ENCODE results near the gene ADGRV1.
"Not testable (repeated sequence)": the region's sequence is repeated elsewhere in the genome, so short reads cannot be mapped to it uniquely, and the experiment has no call there.

The ADGRV1 gene

GRCh38 chr5:90549729-90550275 lies 8.8 kb upstream of the ADGRV1 start:
- no peak for DNase-seq

DNA sequence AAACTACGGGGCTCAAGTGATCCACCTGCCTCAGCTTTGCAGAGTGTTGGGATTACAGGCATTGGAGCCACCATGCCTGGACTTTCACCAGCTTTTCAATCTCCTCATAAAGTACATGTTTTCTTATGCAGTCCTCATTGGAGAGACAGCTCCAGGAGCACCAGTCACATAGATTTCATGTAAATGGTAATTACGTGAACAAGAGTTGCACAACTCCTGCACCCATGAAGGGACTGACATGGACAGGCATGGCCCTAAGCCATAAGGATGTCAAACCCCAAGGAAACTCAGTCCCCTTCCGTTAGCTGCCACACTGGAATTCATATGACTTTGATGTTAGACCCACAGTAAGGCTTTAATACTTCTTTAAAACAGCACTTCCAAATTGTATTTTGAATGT lies 7.6 kb upstream of the ADGRV1 start:
- DNase-seq: no peak

DNA sequence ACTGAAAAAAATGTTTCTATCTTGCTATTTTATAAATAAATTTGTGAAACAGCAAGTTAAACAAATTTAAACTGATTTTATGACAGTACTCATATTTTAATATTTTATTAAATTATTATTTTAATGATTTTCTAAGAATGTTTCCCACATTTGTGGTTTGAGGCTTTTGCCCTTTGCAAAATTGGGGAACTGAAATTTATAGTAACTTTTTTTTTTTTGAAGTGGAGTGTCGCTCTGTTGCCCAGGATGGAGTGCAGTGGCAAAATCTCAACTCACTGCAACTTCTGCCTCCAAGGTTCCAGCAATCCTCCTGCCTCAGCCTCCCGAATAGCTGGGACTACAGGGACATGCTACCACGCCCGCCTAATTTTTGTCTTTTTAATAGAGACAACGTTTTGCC lies 7.2 kb upstream of the ADGRV1 start:
- DNase-seq: no peak

DNA sequence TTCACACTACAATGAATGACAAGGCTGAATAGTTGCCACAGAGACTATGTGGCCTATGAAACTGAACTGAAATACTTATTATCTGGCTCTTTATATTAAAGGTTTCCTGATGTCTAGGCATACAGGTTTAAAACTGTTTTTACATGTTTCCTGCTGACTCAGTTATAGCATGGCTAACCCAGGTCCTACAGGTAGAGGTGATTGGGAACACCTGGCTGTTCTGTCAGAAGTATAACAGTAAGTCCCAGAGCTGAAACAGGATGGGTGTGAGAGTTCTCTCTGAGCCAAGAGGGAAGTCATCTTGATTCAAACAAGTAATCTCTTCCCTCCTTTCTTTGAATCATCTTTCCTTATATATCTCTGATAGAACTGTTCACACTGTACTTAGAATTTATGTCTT lies 4.9 kb upstream of the ADGRV1 start:
- DNase-seq: no peak

GRCh38 chr5:90554358-90555006 lies 4.1 kb upstream of the ADGRV1 start:
- DNase-seq: no peak

- no peak for DNase-seq
Observed at GRCh38 chr5:90555666-90556065, 2.9 kb upstream of the ADGRV1 start.

DNA sequence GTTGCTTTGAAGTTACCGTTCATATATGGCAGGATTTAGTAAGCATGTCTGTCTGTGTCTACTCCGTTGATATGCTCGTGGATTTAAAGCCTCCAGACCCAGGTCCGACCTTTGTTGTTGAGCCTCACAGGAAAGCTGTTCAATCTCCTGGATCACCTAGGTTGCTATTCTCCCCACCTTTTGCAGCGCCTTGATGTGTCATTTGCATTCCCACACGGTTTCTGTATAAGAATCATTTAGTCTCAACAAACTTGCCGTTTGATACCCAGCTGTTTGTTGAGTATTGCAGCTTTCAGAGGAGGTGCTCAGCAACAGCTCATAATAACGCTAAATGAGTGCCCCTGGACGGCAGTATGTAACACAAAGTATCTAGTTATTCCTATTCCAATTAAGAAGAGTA lies 1.2 kb upstream of the ADGRV1 start:
- no peak for DNase-seq

DNA sequence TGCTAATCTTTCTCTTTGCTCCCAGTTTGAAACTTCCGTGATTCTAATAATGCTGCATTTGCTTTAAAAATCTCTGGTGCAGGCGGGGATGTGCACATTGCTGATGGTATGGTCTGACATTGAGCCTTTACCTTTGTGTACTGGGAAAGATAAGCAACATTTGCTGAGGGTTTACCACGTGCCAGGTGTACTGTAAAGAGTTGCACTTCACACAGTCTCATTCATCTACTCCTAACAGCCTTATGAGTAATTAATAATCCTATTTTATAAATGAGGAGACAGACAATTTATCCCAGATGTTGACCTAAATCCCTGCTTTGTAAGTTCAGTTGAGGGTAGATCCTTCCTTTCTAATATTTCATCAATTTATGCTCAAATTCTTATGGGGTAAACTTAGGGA lies 726 bp upstream of the ADGRV1 start:
- peak; percentile 18 for DNase-seq

GRCh38 chr5:90560771-90561170 lies 2.2 kb downstream of the ADGRV1 start:
- no peak for DNase-seq

DNA sequence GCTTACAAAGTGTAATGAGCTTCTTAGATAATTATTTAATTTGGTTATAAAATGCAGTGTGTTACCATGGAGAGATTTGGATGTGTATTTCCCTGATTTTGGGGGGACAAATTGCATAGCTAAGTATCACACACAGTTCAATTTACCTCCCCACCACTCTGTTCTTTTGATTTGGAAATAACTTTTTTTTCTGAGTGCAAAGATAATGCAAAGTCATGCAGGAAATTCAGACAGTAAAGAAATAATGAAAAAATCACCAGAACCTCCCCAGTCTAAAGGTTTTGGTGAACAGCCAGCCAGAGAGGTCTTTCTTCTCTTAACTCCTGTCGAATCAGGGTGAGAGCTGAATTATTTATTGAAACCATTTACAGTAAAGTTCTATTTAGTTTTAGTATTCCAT lies 3.2 kb downstream of the ADGRV1 start:
- no peak for DNase-seq

DNA sequence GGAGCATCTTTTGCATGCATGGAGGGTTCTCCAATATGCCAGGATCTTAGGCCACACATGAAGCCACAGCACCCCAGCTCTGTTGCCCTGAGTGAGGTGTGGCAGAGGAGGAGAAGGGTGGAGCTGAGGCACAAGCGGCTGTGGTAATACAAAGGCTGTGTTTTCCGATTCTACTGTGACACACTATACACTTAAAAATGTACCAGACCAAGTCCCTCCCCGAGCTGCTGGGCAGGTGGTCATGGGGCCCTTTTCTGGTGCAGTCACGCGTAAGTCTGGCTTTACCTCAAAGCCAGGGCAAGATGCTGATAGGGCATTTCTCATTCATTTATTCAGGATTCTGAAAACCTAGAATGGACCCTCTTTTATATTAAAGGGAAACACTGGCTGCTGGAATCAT lies 3.7 kb downstream of the ADGRV1 start:
- no peak for DNase-seq

DNA sequence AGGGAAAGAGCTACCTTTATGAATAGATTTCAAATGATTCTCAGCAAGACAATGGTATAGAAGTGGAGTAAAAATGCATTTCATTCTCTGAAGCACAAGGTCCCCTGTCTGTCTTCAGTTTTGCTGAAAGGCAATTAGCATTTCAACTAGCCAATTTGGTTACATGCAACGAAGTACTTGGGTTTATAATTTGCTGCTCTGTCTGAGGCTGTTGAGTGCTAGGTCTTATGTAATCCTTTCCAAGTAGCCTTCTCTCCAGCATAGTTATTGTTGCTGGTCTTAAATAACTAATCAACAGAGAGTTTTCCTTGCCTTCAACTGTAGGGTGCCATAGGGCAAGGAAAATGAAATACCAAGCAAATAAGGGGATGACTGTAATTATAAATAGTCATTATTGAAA lies 4.5 kb downstream of the ADGRV1 start:
- DNase-seq: peak; percentile 46

- DNase-seq: no peak
Observed at GRCh38 chr5:90565491-90565890, 6.9 kb downstream of the ADGRV1 start.

DNA sequence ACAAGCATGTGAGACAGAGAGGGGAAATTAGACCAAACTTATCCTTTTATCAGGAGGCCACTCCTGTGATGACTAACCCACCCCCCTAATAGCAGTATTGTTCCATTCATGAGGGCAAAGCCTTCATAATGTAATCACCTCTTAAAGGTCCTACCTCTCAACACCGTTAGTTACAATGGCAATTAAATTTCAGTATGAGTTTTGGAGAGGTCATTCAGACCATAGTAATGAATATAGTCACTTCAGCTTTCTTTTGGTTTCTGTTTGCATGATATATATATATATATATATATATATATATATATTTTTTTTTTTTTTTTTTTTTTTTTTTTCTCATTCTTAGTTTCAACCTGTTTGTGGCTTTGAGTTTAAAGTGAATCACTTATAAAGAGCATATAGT lies 10.5 kb downstream of the ADGRV1 start:
- DNase-seq: no peak

DNA sequence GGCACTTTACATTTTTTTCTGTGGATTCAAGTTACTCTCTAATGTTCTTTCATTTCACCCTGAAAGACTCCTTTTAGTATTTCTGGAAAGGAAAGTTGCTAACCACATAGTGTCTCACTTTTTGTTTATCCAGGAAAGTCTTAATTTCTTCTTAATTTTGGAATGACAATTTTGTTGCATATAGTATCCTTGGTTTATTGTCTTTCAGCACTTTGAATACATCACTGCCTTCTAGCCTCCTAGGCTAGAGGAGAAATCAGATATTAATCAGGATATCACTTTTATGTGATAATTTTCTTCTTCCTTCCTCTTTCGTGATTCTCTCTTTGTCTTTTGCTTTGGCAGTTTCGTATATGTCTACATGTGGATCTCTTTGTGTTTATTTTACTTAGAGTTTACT lies 11.4 kb downstream of the ADGRV1 start:
- no peak for DNase-seq

GRCh38 chr5:90571147-90571773 lies 12.7 kb downstream of the ADGRV1 start:
- DNase-seq: no peak

- DNase-seq: no peak
Observed at GRCh38 chr5:90575712-90576111, 17.1 kb downstream of the ADGRV1 start.

DNA sequence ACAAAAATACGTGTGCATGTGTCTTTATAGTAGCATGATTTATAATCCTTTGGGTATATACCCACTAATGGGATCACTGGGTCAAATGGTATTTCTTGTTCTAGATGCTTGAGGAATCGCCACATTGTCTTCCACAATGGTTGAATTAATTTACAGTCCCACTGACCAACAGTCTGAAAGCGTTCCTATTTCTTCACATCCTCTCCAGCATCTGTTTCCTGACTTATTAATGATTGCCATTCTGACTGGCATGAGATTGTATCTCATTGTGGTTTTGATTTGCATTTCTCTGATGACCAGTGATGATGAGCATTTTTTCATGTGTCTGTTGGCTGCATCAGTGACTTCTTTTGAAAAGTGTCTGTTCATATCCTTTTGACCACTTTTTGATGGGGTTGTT lies 18.0 kb downstream of the ADGRV1 start:
- not testable (repeated sequence) for DNase-seq

- not testable (repeated sequence) for DNase-seq
Observed at GRCh38 chr5:90579905-90580304, 21.3 kb downstream of the ADGRV1 start.

GRCh38 chr5:90581956-90582355 lies 23.4 kb downstream of the ADGRV1 start:
- no peak for DNase-seq

GRCh38 chr5:90585337-90585986 lies 26.9 kb downstream of the ADGRV1 start:
- no peak for DNase-seq

DNA sequence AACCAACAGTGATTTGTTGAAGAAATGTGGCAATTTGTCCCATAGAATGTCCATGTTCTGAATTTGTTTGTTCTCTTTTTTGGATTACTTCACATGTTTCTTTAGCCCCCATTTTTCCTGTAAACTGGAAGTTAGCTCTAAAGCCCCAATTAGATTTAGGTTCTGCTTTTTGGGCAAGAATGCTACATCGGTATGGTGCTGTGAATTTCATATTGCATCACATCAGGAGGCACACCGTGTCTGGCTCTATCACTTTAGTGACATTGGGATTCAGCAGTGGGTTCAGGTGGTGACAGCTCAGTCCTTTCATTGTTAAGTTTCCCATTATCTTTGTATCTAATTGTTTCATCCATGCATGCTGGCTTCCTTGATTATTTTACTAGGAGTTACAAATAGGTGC lies 27.9 kb downstream of the ADGRV1 start:
- no peak for DNase-seq

DNA sequence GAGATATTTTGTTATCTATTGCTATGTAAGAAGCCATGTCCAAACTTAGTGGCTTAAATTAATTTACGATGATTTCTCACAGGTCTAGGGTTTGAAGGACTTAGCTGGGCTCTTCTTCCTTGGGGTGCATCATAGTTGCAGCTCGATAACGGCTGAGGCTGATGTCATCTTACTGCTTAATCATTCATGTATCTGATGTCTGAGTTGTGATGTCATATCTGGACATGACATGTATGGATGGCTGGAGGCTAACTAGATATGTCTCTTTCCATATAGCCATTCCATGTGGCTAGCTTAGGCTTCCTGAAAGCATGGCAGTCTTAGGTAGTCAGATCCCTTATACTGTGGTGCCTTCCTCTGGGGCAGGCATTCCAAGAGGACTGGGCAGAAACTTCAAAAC lies 31.6 kb downstream of the ADGRV1 start:
- DNase-seq: no peak

GRCh38 chr5:90593083-90593482 lies 34.5 kb downstream of the ADGRV1 start:
- not testable (repeated sequence) for DNase-seq

Data from NCI-H1105 treated with DMSO at 0.1 percent for 48 hours (cell line).